Mesothelial cell of epicardium (in vitro differentiated cells): ENCODE data around the gene CPT1A. TPM values are rescaled to one million over a fixed set of nuclear protein-coding genes. Genes with fewer than 3 reads are reported as not detected.

Experiments
- DNase-seq, 2 experiments: peaks; one replicate each; pipeline ENCODE4 v3.0.0; 2021; ENCODE audit warnings: low spot score in 2 of 2; ENCODE audit not compliant: unreplicated experiment in 2 of 2
- H3K27ac Mint-ChIP-seq: 2 replicates; pipeline ENCODE4 v1.8.0; 2021; ENCODE audit warnings: mixed read lengths
- H3K27me3 Mint-ChIP-seq: 2 replicates; pipeline ENCODE4 v1.8.0; 2021; ENCODE audit warnings: low read depth, mixed read lengths
- H3K36me3 Mint-ChIP-seq: 2 replicates; pipeline ENCODE4 v1.8.0; 2021; ENCODE audit warnings: mixed read lengths
- H3K4me1 Mint-ChIP-seq: 2 replicates; pipeline ENCODE4 v1.8.0; 2021; ENCODE audit warnings: mixed read lengths
- H3K4me3 Mint-ChIP-seq: 2 replicates; pipeline ENCODE4 v1.8.0; 2021; ENCODE audit warnings: mild to moderate bottlenecking, moderate library complexity, mixed read lengths
- H3K9me3 Mint-ChIP-seq: 2 replicates; pipeline ENCODE4 v1.8.0; 2021; ENCODE audit warnings: mixed read lengths
- total RNA-seq: library from RNA; stranded (reverse); gene quantifications from 3 replicates; pipeline ENCODE4 v1.2.1, GENCODE V29; 2021
- TF ChIP-seq, protein P1 (sequence below): fragments of 200-600 bp; sonication (generic); IDR thresholded peaks from one replicate; pipeline ENCODE4 v1.5.0; 2021; ENCODE audit warnings: antibody characterized with exemption; ENCODE audit not compliant: unreplicated experiment

CPT1A gene
- total RNA-seq, 1 donor from 2014 or later = 2.6 TPM

DNA sequence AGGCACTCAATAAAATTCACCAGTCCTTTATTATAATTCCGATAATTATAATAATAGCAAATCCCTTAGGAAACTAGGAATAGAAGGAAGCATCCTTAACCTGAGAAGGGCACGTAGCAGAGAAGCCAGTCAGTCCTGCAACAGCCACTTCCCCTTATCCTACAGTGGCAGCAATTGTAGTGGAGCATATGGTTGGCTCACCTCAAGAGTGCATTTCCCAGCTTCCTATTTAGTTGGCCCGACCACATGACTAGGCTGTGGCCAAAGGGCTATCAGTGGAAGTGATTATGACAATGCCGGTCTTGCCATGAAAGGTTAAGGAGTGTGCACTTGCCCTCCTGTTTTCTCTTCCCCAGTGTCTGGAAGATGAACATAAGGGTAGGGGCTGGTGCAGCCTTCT, 117.4 kb downstream of the CPT1A start:
- H3K36me3 Mint-ChIP-seq = peaks cover 6% of the 10 kb centered on the region
- H3K27me3 Mint-ChIP-seq = peaks cover 4% of the 10 kb centered on the region
- H3K9me3 Mint-ChIP-seq = peaks cover 18% of the 10 kb centered on the region
- no peak for DNase-seq
- H3K4me1 Mint-ChIP-seq = no peaks in the 10 kb centered on the region
- no peak overlapping the region for H3K27ac Mint-ChIP-seq
- TF ChIP-seq, protein P1, sequence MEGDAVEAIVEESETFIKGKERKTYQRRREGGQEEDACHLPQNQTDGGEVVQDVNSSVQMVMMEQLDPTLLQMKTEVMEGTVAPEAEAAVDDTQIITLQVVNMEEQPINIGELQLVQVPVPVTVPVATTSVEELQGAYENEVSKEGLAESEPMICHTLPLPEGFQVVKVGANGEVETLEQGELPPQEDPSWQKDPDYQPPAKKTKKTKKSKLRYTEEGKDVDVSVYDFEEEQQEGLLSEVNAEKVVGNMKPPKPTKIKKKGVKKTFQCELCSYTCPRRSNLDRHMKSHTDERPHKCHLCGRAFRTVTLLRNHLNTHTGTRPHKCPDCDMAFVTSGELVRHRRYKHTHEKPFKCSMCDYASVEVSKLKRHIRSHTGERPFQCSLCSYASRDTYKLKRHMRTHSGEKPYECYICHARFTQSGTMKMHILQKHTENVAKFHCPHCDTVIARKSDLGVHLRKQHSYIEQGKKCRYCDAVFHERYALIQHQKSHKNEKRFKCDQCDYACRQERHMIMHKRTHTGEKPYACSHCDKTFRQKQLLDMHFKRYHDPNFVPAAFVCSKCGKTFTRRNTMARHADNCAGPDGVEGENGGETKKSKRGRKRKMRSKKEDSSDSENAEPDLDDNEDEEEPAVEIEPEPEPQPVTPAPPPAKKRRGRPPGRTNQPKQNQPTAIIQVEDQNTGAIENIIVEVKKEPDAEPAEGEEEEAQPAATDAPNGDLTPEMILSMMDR = no peak
- no peak overlapping the region for H3K4me3 Mint-ChIP-seq

DNA sequence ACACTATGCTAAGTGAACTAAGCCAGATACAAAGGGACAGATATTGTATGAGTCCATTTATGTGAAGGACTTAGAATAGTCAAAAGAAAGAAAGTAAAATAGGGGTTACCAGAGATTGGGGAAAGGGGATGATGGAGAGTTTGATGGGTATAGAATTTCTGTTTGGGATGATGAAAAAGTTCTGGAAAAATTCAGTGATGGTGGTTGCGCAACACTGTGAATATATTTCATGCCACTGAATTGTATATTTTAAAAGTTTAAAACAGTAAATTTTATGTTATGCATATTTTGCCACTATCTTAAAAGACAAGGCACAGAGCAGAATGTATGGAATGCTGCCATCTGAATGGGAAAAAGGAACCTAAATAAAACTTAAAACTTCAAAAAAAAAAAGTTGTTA, 119.6 kb downstream of the CPT1A start:
- no peak for DNase-seq
- Mint-ChIP-seq H3K4me3 (no peak overlapping the region), H3K27me3 (no peaks in the 10 kb centered on the region), H3K9me3 (peaks cover 25% of the 10 kb centered on the region), H3K4me1 (no peaks in the 10 kb centered on the region), H3K27ac (no peak overlapping the region), H3K36me3 (peaks cover 10% of the 10 kb centered on the region)
- TF ChIP-seq, protein P1 = no peak

DNA sequence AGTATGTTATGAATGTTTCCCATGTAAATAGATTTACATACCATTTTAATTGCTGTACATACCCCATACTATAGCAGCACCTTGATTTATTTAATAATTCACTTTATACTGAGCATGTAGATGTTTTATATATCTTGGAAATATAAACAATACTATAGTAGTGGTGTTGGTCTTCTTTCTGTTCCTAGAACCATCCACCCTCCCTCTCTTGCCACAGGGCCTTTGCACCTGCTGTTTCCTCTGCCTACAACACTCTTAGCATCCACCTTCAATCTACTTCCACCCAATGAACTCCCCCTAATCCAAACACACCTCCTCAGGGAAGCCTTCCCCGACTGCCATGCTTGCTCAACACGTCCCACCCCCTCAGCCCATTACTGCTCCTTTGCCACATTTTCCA, 120.6 kb downstream of the CPT1A start:
- no peak overlapping the region for H3K27ac Mint-ChIP-seq
- H3K9me3 Mint-ChIP-seq = peaks cover 25% of the 10 kb centered on the region
- H3K27me3 Mint-ChIP-seq = no peaks in the 10 kb centered on the region
- H3K36me3 Mint-ChIP-seq = peaks cover 10% of the 10 kb centered on the region
- no peaks in the 10 kb centered on the region for H3K4me1 Mint-ChIP-seq
- DNase-seq = no peak
- TF ChIP-seq, protein P1 = no peak
- H3K4me3 Mint-ChIP-seq = no peak overlapping the region

DNA sequence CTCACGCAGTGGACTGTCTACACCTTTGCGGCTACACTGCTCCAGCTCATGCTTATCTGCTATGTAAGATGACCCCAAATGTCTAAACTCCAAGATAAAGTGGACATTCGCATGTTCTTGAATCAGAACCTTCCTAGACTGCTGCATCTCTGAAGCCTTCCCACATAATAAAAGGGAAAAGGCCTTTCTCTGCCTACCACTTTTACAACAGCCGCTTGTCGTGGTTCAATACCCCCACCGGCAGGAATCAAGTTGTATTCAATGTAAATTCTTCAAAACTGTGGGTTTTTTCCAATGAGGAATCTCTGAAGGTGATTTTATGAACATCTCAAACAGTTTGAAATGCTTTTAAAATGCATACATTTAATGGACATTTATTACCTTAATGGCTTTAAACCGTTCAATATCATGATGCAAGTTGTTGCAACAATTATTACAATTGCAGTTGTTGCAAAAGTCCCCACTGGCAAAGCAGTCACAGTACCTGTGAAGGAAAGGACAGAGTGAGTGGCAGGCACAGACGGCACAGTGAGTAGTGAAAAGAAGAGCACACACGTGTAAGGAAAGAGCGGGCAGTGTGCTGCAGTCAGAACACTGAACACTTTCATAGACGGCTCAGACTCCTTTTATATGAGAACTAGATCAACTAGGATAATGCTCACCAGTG, 126.1 kb downstream of the CPT1A start:
- peaks cover 10% of the 10 kb centered on the region for H3K36me3 Mint-ChIP-seq
- TF ChIP-seq, protein P1 = no peak
- no peak for DNase-seq
- H3K27me3 Mint-ChIP-seq = peaks cover 4% of the 10 kb centered on the region
- no peak overlapping the region for H3K4me3 Mint-ChIP-seq
- H3K27ac Mint-ChIP-seq = no peak overlapping the region
- peaks cover 20% of the 10 kb centered on the region for H3K9me3 Mint-ChIP-seq
- H3K4me1 Mint-ChIP-seq = no peaks in the 10 kb centered on the region

DNA sequence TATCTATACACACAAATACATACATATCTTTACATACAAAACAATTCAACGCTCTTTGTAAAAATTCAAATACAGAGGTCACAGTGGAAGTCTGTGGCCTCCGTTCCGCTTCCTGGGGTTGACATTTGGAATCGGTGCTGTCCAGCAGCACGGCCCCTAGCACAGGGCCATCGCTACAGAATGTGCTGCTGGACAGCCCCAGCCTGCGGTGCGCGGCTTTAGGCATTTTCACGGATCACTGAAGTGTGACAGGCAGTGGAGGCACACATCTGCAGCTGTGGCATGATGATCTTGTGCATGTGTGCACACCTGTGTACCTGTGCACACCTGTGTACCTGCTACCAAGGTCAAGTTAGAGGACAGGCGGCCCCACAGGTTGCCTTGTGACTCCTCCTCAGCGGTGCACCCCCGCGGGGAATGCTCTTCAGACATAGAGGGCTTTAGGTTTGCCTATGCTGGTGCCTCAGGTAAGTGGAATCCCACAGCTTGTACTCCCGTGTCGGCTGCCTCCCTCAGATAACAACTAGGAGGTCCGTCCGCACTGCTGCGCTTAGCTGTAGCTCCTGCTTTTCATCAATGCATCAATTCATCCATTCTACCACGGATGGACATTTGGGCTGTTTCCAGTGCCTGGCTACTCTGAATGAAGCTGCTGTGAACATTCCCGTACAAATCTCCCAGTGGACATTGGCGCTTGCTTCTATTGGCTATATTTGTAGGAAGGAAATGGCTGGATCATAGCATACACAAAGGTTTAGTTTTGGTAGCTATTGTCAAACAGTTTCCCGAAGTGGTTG, 127.5 kb downstream of the CPT1A start:
- TF ChIP-seq, protein P1 = no peak
- peaks cover 2% of the 10 kb centered on the region for H3K4me1 Mint-ChIP-seq
- H3K36me3 Mint-ChIP-seq = peaks cover 4% of the 10 kb centered on the region
- H3K27ac Mint-ChIP-seq = no peak overlapping the region
- no peak for DNase-seq
- H3K4me3 Mint-ChIP-seq = no peak overlapping the region
- peaks cover 4% of the 10 kb centered on the region for H3K27me3 Mint-ChIP-seq
- peaks cover 6% of the 10 kb centered on the region for H3K9me3 Mint-ChIP-seq
